ENCODE data around the gene NUP188.
"Not testable (repeated sequence)": the region's sequence is repeated elsewhere in the genome, so short reads cannot be mapped to it uniquely, and the experiment has no call there.

Gene NUP188

GRCh38 chr9:128929560-128929959 is 17.9 kb upstream of the NUP188 start:
- Histone ChIP-seq H3K27me3 (ENCODE audit: control insufficient read depth in 1 of 2, insufficient read depth in 2 of 2, low read length in 2 of 2) (no peaks in the 10 kb centered on the region), H3K9me3 (ENCODE audit: control insufficient read depth in 2 of 2, low read length in 2 of 2) (no peaks in the 10 kb centered on the region), H3K9ac (ENCODE audit: low read length in 2 of 2) (no peak overlapping the region), H3K36me3 (ENCODE audit: control insufficient read depth in 2 of 2, insufficient read depth in 2 of 2, low read length in 2 of 2) (no peaks in the 10 kb centered on the region), H3K4me3 (ENCODE audit: low read length in 2 of 2) (no peak overlapping the region), H3K4me1 (ENCODE audit: control insufficient read depth, insufficient read depth, low read length) (no peaks in the 10 kb centered on the region), H3K27ac (ENCODE audit: low read length) (no peak overlapping the region)

GRCh38 chr9:128933731-128934130 is 13.8 kb upstream of the NUP188 start:
- Histone ChIP-seq H3K9ac (ENCODE audit: low read length in 2 of 2) (no peak overlapping the region), H3K27ac (ENCODE audit: low read length) (no peak overlapping the region), H3K36me3 (ENCODE audit: control insufficient read depth in 2 of 2, insufficient read depth in 2 of 2, low read length in 2 of 2) (no peaks in the 10 kb centered on the region), H3K4me1 (ENCODE audit: control insufficient read depth, insufficient read depth, low read length) (no peaks in the 10 kb centered on the region), H3K9me3 (ENCODE audit: control insufficient read depth in 2 of 2, low read length in 2 of 2) (no peaks in the 10 kb centered on the region), H3K27me3 (ENCODE audit: control insufficient read depth in 1 of 2, insufficient read depth in 2 of 2, low read length in 2 of 2) (no peaks in the 10 kb centered on the region), H3K4me3 (ENCODE audit: low read length in 2 of 2) (no peak overlapping the region)

GRCh38 chr9:128936171-128936865 is 11.2 kb upstream of the NUP188 start:
- Histone ChIP-seq H3K27ac (ENCODE audit: low read length) (no peak overlapping the region), H3K36me3 (ENCODE audit: control insufficient read depth in 2 of 2, insufficient read depth in 2 of 2, low read length in 2 of 2) (no peaks in the 10 kb centered on the region), H3K27me3 (ENCODE audit: control insufficient read depth in 1 of 2, insufficient read depth in 2 of 2, low read length in 2 of 2) (no peaks in the 10 kb centered on the region)

GRCh38 chr9:128937310-128938165 is 10.0 kb upstream of the NUP188 start:
- H3K9me3 ChIP-seq (ENCODE audit: control insufficient read depth in 2 of 2, low read length in 2 of 2): no peaks in the 10 kb centered on the region
- no peaks in the 10 kb centered on the region for H3K27me3 ChIP-seq (ENCODE audit: control insufficient read depth in 1 of 2, insufficient read depth in 2 of 2, low read length in 2 of 2)
- peaks cover 5% of the 10 kb centered on the region for H3K4me1 ChIP-seq (ENCODE audit: control insufficient read depth, insufficient read depth, low read length)
- no peak overlapping the region for H3K9ac ChIP-seq (ENCODE audit: low read length in 2 of 2)
- H3K27ac ChIP-seq (ENCODE audit: low read length): no peak overlapping the region
- H3K36me3 ChIP-seq (ENCODE audit: control insufficient read depth in 2 of 2, insufficient read depth in 2 of 2, low read length in 2 of 2): peaks cover 0 to under 1% of the 10 kb centered on the region in 2 donors
- H3K4me3 ChIP-seq (ENCODE audit: low read length in 2 of 2): no peak overlapping the region

More at GRCh38 chr9:128936171-128936865, 11.2 kb upstream of the NUP188 start:
- no peak overlapping the region for H3K4me3 ChIP-seq (ENCODE audit: low read length in 2 of 2)
- no peak overlapping the region for H3K9ac ChIP-seq (ENCODE audit: low read length in 2 of 2)
- peaks cover 5% of the 10 kb centered on the region for H3K4me1 ChIP-seq (ENCODE audit: control insufficient read depth, insufficient read depth, low read length)
- H3K9me3 ChIP-seq (ENCODE audit: control insufficient read depth in 2 of 2, low read length in 2 of 2): no peaks in the 10 kb centered on the region

- peak overlapping the region; percentile 31 for H3K27ac ChIP-seq (ENCODE audit: low read length)
Observed at GRCh38 chr9:128940271-128940921, 7.1 kb upstream of the NUP188 start.

GRCh38 chr9:128940946-128941755 is 6.3 kb upstream of the NUP188 start:
- H3K27ac ChIP-seq (ENCODE audit: low read length): peak overlapping the region; percentile 31
- H3K4me1 ChIP-seq (ENCODE audit: control insufficient read depth, insufficient read depth, low read length): peaks cover 13% of the 10 kb centered on the region
- no peaks in the 10 kb centered on the region for H3K9me3 ChIP-seq (ENCODE audit: control insufficient read depth in 2 of 2, low read length in 2 of 2)
- H3K9ac ChIP-seq (ENCODE audit: low read length in 2 of 2): no peak overlapping the region
- H3K27me3 ChIP-seq (ENCODE audit: control insufficient read depth in 1 of 2, insufficient read depth in 2 of 2, low read length in 2 of 2): no peaks in the 10 kb centered on the region
- no peak overlapping the region for H3K4me3 ChIP-seq (ENCODE audit: low read length in 2 of 2)
- peaks cover 2 to 13% of the 10 kb centered on the region in 2 donors for H3K36me3 ChIP-seq (ENCODE audit: control insufficient read depth in 2 of 2, insufficient read depth in 2 of 2, low read length in 2 of 2)

More at GRCh38 chr9:128940271-128940921, 7.1 kb upstream of the NUP188 start:
- H3K36me3 ChIP-seq (ENCODE audit: control insufficient read depth in 2 of 2, insufficient read depth in 2 of 2, low read length in 2 of 2): peaks cover 2 to 9% of the 10 kb centered on the region in 2 donors
- no peaks in the 10 kb centered on the region for H3K9me3 ChIP-seq (ENCODE audit: control insufficient read depth in 2 of 2, low read length in 2 of 2)
- H3K4me1 ChIP-seq (ENCODE audit: control insufficient read depth, insufficient read depth, low read length): peaks cover 10% of the 10 kb centered on the region
- no peak overlapping the region for H3K4me3 ChIP-seq (ENCODE audit: low read length in 2 of 2)
- H3K9ac ChIP-seq (ENCODE audit: low read length in 2 of 2): peak overlapping the region in 1 of 2 donors; percentile 21
- no peaks in the 10 kb centered on the region for H3K27me3 ChIP-seq (ENCODE audit: control insufficient read depth in 1 of 2, insufficient read depth in 2 of 2, low read length in 2 of 2)

GRCh38 chr9:128943832-128944620 is 3.5 kb upstream of the NUP188 start:
- Histone ChIP-seq H3K27ac (ENCODE audit: low read length) (no peak overlapping the region), H3K9me3 (ENCODE audit: control insufficient read depth in 2 of 2, low read length in 2 of 2) (no peaks in the 10 kb centered on the region), H3K4me3 (ENCODE audit: low read length in 2 of 2) (no peak overlapping the region)

GRCh38 chr9:128944966-128945365 is 2.5 kb upstream of the NUP188 start:
- not testable (repeated sequence) for H3K4me3 ChIP-seq (ENCODE audit: low read length in 2 of 2); H3K9ac ChIP-seq (ENCODE audit: low read length in 2 of 2); H3K27ac ChIP-seq (ENCODE audit: low read length); H3K27me3 ChIP-seq (ENCODE audit: control insufficient read depth in 1 of 2, insufficient read depth in 2 of 2, low read length in 2 of 2); H3K9me3 ChIP-seq (ENCODE audit: control insufficient read depth in 2 of 2, low read length in 2 of 2)
- H3K4me1 ChIP-seq (ENCODE audit: control insufficient read depth, insufficient read depth, low read length): peaks cover 34% of the 10 kb centered on the region
- H3K36me3 ChIP-seq (ENCODE audit: control insufficient read depth in 2 of 2, insufficient read depth in 2 of 2, low read length in 2 of 2): peaks cover 2 to 13% of the 10 kb centered on the region in 2 donors

More at GRCh38 chr9:128943832-128944620, 3.5 kb upstream of the NUP188 start:
- H3K9ac ChIP-seq (ENCODE audit: low read length in 2 of 2): no peak overlapping the region
- H3K4me1 ChIP-seq (ENCODE audit: control insufficient read depth, insufficient read depth, low read length): peaks cover 34% of the 10 kb centered on the region
- H3K27me3 ChIP-seq (ENCODE audit: control insufficient read depth in 1 of 2, insufficient read depth in 2 of 2, low read length in 2 of 2): no peaks in the 10 kb centered on the region
- peaks cover 2 to 13% of the 10 kb centered on the region in 2 donors for H3K36me3 ChIP-seq (ENCODE audit: control insufficient read depth in 2 of 2, insufficient read depth in 2 of 2, low read length in 2 of 2)

GRCh38 chr9:128945798-128946501 is 1.5 kb upstream of the NUP188 start:
- Histone ChIP-seq H3K9me3 (ENCODE audit: control insufficient read depth in 2 of 2, low read length in 2 of 2) (no peaks in the 10 kb centered on the region), H3K4me3 (ENCODE audit: low read length in 2 of 2) (no peak overlapping the region), H3K36me3 (ENCODE audit: control insufficient read depth in 2 of 2, insufficient read depth in 2 of 2, low read length in 2 of 2) (peaks cover 2 to 13% of the 10 kb centered on the region in 2 donors), H3K27ac (ENCODE audit: low read length) (no peak overlapping the region), H3K27me3 (ENCODE audit: control insufficient read depth in 1 of 2, insufficient read depth in 2 of 2, low read length in 2 of 2) (no peaks in the 10 kb centered on the region), H3K9ac (ENCODE audit: low read length in 2 of 2) (no peak overlapping the region), H3K4me1 (ENCODE audit: control insufficient read depth, insufficient read depth, low read length) (peaks cover 32% of the 10 kb centered on the region)

Data from stomach smooth muscle (tissue), 2 donors.